KOPT-K1 (cell line): ENCODE measurements around the gene DKKL1.
"Not testable (repeated sequence)": the region's sequence is repeated elsewhere in the genome, so short reads cannot be mapped to it uniquely, and the experiment has no call there.

Experiments
- H3K27ac ChIP-seq: fragments of 200-600 bp; sonication (generic); 2 replicates; pipeline ENCODE4 v1.5.1; 2016; ENCODE audit warnings: antibody characterized with exemption, mild to moderate bottlenecking, low read depth, low read length; ENCODE audit not compliant: poor library complexity, severe bottlenecking
- H3K36me3 ChIP-seq: fragments of 200-600 bp; sonication (generic); 2 replicates; pipeline ENCODE4 v1.5.1; 2017; ENCODE audit warnings: antibody characterized with exemption, mild to moderate bottlenecking, low read length, moderate library complexity; ENCODE audit not compliant: insufficient read depth
- H3K9me3 ChIP-seq: fragments of 200-600 bp; sonication (generic); 2 replicates; pipeline ENCODE4 v1.5.1; 2017; ENCODE audit warnings: antibody characterized with exemption, low read length, mild to moderate bottlenecking; ENCODE audit not compliant: insufficient read depth, poor library complexity, severe bottlenecking

Gene DKKL1

DNA sequence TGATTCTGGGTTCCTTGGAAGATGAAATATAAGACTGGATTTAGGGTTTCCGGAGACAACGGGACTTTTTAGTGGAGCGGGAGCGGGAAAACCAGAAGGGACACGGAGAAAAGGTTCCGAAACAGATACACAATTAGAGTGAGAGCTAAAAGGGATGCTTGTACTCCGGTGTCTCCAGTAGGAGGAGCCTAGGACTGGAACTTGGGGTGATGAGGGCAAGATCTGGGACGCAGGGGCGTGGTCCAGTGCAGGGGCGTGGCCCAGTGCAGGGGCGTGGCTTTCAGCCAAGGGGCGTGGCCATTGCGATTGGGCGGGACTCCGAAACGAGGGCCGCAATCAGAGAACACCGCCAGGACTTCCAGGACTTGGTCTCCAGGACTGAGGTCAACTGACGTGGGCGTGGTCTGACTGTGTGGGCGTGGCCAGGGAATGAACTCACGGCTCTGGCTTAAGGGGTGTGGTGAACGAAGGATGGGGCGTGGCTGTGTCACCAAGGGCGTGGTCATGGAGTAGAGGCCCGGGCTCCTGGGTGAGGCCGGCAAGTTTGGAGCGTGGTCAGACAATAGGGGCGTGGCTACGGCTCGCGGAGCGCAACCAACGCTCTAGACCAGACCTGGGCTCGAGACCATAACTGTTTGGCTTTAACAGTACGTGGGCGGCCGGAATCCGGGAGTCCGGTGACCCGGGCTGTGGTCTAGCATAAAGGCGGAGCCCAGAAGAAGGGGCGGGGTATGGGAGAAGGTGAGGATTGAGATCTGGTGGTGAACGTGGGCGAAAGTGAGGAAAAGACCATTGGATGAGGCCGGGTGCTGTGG is at the start of gene DKKL1:
Gene DKKL1, plus strand, starts transcription at position 610 of the 815 bp plus-strand sequence. Its CDS starts 122 bp downstream, at position 732.
- no peaks in the 10 kb centered on the region for H3K9me3 ChIP-seq
- no peaks in the 10 kb centered on the region for H3K36me3 ChIP-seq
- no peak within 1 kb of the TSS for H3K27ac ChIP-seq

GRCh38 chr19:49315111-49315510 is 48.6 kb upstream of the DKKL1 start:
- no peak overlapping the region for H3K27ac ChIP-seq
- H3K9me3 ChIP-seq: peaks cover 16% of the 10 kb centered on the region
- no peaks in the 10 kb centered on the region for H3K36me3 ChIP-seq

DNA sequence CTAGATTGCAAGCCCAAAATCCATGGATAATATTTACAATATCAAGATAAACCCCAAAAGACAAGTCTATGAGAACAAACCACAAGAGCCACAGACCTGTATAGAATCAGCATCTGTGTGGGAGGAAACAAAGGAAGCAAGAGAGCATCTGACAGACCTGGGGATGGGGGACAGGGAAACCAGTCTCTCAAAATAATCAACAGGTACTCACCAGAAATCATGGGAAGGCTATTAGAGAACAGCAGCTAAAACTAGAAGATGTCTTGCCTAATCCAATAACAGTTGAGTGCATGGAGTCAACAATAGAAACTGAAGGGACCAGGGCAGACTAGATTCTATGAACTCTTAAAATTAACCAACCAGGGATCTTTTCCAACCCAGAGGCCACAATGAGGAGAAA is 47.4 kb upstream of the DKKL1 start:
- peaks cover 16% of the 10 kb centered on the region for H3K9me3 ChIP-seq
- no peaks in the 10 kb centered on the region for H3K36me3 ChIP-seq
- H3K27ac ChIP-seq: no peak overlapping the region

- Histone ChIP-seq H3K27ac (no peak overlapping the region), H3K9me3 (peaks cover 16% of the 10 kb centered on the region), H3K36me3 (no peaks in the 10 kb centered on the region)
Measured at GRCh38 chr19:49318296-49318695, 45.4 kb upstream of the DKKL1 start.

DNA sequence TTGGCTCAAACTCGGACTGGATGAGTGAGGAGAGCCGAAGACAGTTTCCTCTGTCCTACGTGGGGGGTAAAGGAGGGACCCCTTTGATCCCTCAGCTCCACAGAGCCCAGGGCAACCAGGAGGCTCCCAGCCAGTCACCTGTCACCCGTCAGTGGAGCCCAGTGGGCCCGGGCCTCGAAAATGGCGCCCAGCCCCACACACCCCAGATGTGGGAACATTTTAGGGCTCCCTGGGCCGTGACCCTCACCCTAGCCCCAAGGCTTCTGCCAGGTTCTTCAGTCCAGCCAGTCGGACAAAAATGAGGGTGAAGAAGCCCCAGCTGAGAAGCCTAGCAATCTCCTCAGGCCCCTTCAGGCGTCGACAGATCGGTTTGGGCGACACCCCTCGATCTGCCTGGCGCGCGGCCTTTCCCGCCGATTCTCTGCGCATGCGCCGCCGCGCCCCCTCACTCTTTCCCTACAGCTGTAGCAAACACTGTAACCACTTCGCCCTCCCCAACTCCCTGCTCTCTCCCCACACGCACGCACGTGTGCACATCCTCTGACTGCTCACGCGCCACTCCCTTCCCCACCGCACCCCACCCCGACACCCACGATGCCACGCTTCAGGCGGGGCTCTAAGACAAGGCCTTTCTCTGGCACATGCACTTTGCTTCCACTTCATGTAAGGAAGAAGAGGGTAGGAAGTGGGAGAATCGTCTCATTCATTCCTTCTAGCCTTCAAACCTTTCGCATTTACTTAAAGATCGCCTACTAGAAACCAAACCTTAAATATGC is 38.7 kb upstream of the DKKL1 start, which contains the start of gene SLC6A16:
Gene SLC6A16, minus strand, starts transcription at position 391 of the 776 bp plus-strand sequence. CDS start 13,844 bp downstream, outside the sequence.
- Histone ChIP-seq H3K27ac (no peak within 1 kb of the TSS), H3K36me3 (no peaks in the 10 kb centered on the region), H3K9me3 (no peaks in the 10 kb centered on the region)

GRCh38 chr19:49325756-49326155 is 37.9 kb upstream of the DKKL1 start:
- H3K27ac ChIP-seq, H3K36me3 ChIP-seq, H3K9me3 ChIP-seq: not testable (repeated sequence)

GRCh38 chr19:49326165-49326704 is 37.4 kb upstream of the DKKL1 start:
- Histone ChIP-seq H3K9me3 (no peaks in the 10 kb centered on the region), H3K27ac (no peak overlapping the region), H3K36me3 (peaks cover 6% of the 10 kb centered on the region; the same call in 1 of the 2 replicates)

DNA sequence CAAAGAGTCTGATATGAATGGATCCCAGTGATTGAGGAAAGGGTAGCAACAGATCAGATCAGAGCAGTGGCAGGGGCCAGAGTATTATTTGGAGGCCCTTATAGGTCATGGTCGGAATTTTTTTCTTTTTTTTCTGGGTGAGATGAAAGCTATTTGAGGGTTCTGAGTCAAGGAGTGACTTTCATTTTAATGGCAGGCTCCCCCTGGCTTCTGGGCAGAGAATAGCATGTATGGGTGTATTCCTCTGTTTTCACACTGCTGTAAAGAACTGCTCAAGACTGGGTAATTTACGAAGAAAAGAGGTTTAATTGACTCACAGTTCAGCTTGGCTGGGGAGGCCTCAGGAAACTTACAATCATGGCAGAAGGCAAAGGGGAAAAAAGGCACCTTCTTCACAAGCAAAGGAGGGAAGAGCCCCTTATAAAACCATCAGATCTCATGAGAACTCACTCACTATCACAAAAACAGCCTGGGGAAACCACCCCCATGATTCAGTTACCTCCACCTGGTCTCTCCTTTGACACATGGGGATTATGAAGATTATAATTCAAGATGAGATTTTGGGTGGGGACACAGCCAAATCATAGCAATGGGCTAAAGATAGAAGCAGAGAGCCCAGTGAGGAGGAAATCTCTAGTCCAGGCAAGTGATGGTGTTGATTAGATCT is 35.7 kb upstream of the DKKL1 start:
- Histone ChIP-seq H3K9me3 (no peaks in the 10 kb centered on the region), H3K27ac (no peak overlapping the region), H3K36me3 (peaks cover 6% of the 10 kb centered on the region; the same call in 1 of the 2 replicates)

DNA sequence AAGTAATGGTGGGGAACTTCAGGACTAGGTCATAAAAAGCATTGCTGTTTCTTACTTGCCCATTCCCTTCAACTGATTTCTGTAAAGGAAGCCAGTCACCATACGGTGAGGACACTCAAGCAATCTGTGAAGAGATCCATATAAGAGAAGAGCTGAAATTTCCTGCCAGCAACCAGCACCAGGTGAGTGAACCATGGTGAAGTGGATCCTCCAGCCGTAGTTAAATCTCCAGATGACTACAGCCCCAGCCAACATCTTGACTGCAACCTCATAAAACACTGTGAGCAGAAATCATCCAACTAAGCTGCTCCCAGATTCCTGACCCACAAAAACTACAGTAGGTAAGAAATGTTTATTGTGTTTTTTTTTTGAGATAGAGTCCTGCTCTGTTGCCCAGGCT is 34.9 kb upstream of the DKKL1 start:
- H3K36me3 ChIP-seq: peaks cover 6% of the 10 kb centered on the region; the same call in 1 of the 2 replicates
- H3K27ac ChIP-seq: no peak overlapping the region
- no peaks in the 10 kb centered on the region for H3K9me3 ChIP-seq

DNA sequence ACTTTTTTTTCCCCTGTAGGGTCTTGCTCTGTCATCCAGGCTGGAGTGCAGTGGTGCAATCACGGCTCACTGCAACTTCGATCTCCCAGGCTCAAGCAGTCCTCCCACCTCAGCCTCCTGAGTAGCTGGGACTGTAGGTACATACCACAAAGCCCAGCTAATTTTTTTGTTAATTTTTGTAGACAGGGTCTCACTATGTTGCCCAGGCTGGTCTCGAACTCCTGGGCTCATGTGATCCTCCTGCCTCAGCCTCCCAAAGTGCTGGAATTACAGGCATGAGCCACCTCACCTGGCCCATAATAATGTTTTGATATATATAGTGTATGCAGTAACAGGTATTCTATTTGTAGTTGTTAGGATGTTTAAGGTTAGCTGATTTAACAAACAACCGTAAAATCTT is 32.5 kb upstream of the DKKL1 start:
- H3K27ac ChIP-seq, H3K36me3 ChIP-seq, H3K9me3 ChIP-seq: not testable (repeated sequence)

DNA sequence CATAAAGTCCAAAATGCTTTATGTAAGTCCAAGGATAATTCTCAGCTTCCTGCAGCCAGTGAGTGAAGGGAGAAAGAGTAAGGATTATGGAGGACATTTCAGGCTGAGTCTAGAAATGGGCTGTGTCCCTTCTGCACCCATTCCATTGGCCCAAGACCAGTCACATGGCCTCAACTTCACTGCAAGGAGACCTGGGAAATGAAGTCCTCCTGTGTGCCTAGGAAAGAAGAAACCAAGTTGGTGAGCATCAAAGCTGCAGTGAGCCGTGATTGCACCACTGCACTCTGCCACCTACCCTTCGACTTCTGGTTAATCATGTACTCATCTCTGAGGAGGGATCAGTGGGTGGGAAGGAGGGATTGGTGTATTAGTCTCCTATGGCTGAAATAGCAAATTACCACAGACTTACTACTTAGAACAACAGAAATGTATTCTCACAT is 32.0 kb upstream of the DKKL1 start:
- peaks cover 6% of the 10 kb centered on the region; the same call in 1 of the 2 replicates for H3K36me3 ChIP-seq
- H3K27ac ChIP-seq: no peak overlapping the region
- no peaks in the 10 kb centered on the region for H3K9me3 ChIP-seq

GRCh38 chr19:49332691-49333417 is 30.8 kb upstream of the DKKL1 start:
- H3K9me3 ChIP-seq, H3K36me3 ChIP-seq: not testable (repeated sequence)
- H3K27ac ChIP-seq: peak overlapping the region; percentile 75

GRCh38 chr19:49333418-49333805 is 30.3 kb upstream of the DKKL1 start:
- peak overlapping the region; percentile 75 for H3K27ac ChIP-seq
- peaks cover 6% of the 10 kb centered on the region; the same call in 1 of the 2 replicates for H3K36me3 ChIP-seq
- H3K9me3 ChIP-seq: no peaks in the 10 kb centered on the region

- Histone ChIP-seq H3K9me3 (no peaks in the 10 kb centered on the region), H3K36me3 (peaks cover 6% of the 10 kb centered on the region; the same call in 1 of the 2 replicates), H3K27ac (peak overlapping the region; percentile 75)
Measured at GRCh38 chr19:49333811-49334288, 29.8 kb upstream of the DKKL1 start.
